Keratinocyte (primary cell): ENCODE measurements around the gene SLC41A3. TPM values are rescaled to one million over a fixed set of nuclear protein-coding genes. Genes with fewer than 3 reads are reported as not detected.

ENCODE experiments used
- DNase-seq: peaks from one replicate; pipeline ENCODE4 v3.0.0-alpha.2; 2011; ENCODE audit warnings: low read depth, missing footprints, low spot score
- FAIRE-seq: peaks from 2 replicates; lab custom pipeline; 2011; peaks lifted over from hg19 to GRCh38; lab: Jason Lieb, UNC
- H2AFZ ChIP-seq: 2 replicates; pipeline ENCODE4 v1.6.0; 2012; ENCODE audit warnings: low read length, control low read depth, inconsistent platforms; ENCODE audit not compliant: control insufficient read depth
- H3K27ac ChIP-seq: 2 replicates; pipeline ENCODE4 v1.5.1; 2011; ENCODE audit warnings: low read length; ENCODE audit not compliant: control insufficient read depth, insufficient read depth
- H3K27me3 ChIP-seq: 3 replicates; pipeline ENCODE4 v1.6.0; 2011; ENCODE audit warnings: low read length; ENCODE audit not compliant: control insufficient read depth, insufficient read depth; ENCODE audit errors: extremely low read depth
- H3K36me3 ChIP-seq, 2 experiments: 2 replicates in 1 of 2; 3 replicates in 1 of 2; pipeline ENCODE4 v1.5.1; 2011; ENCODE audit warnings: low read length in 2 of 2, mild to moderate bottlenecking in 1 of 2; ENCODE audit not compliant: control insufficient read depth in 2 of 2, insufficient read depth in 2 of 2; ENCODE audit errors: extremely low read depth in 1 of 2
- H3K4me1 ChIP-seq: 3 replicates; pipeline ENCODE4 v1.5.1; 2011; ENCODE audit warnings: low read length; ENCODE audit not compliant: control insufficient read depth, insufficient read depth; ENCODE audit errors: extremely low read depth
- H3K4me2 ChIP-seq: 3 replicates; pipeline ENCODE4 v1.6.0; 2011; ENCODE audit warnings: low read depth, low read length; ENCODE audit not compliant: control insufficient read depth, insufficient read depth; ENCODE audit errors: extremely low read depth
- H3K4me3 ChIP-seq, 3 experiments: fragments of 200-600 bp in 1 of 3; sonication (generic) in 1 of 3; 2 replicates in 2 of 3; 3 replicates in 1 of 3; pipeline ENCODE4 v1.5.1; 2011 to 2016; ENCODE audit warnings: low read length in 3 of 3, mild to moderate bottlenecking in 3 of 3, control low read depth in 2 of 3, inconsistent platforms in 1 of 3, low read depth in 1 of 3, mixed read lengths in 1 of 3, mixed run types in 1 of 3, moderate library complexity in 1 of 3; ENCODE audit not compliant: control insufficient read depth in 2 of 3, insufficient read depth in 2 of 3; ENCODE audit errors: extremely low read depth in 1 of 3
- H3K79me2 ChIP-seq: 2 replicates; pipeline ENCODE4 v1.6.0; 2012; ENCODE audit warnings: low read length; ENCODE audit not compliant: control insufficient read depth, insufficient read depth
- H3K9ac ChIP-seq: 3 replicates; pipeline ENCODE4 v1.6.0; 2011; ENCODE audit warnings: low read length; ENCODE audit not compliant: control insufficient read depth, insufficient read depth; ENCODE audit errors: extremely low read depth
- H3K9me1 ChIP-seq: 3 replicates; pipeline ENCODE4 v1.6.0; 2011; ENCODE audit warnings: low read length; ENCODE audit not compliant: control insufficient read depth, insufficient read depth; ENCODE audit errors: extremely low read depth
- H3K9me3 ChIP-seq: 2 replicates; pipeline ENCODE4 v1.5.1; 2012; ENCODE audit warnings: low read depth, low read length; ENCODE audit not compliant: control insufficient read depth
- H4K20me1 ChIP-seq: 3 replicates; pipeline ENCODE4 v1.6.0; 2011; ENCODE audit warnings: low read length; ENCODE audit not compliant: control insufficient read depth, insufficient read depth; ENCODE audit errors: extremely low read depth
- CTCF ChIP-seq, 3 experiments: IDR thresholded peaks in 1 of 3; conservative IDR thresholded peaks in 1 of 3; optimal IDR thresholded peaks in 1 of 3; 2 replicates in 2 of 3; 3 replicates in 1 of 3; pipeline versions ENCODE3 to v1.5.1; 2011; ENCODE audit warnings: low read length in 3 of 3, mild to moderate bottlenecking in 3 of 3, moderate library complexity in 2 of 3, control low read depth in 1 of 3, inconsistent platforms in 1 of 3; ENCODE audit not compliant: insufficient read depth in 2 of 3; ENCODE audit errors: extremely low read depth in 1 of 3
- EZH2 ChIP-seq: IDR thresholded peaks from one replicate; pipeline ENCODE4 v1.6.1; 2012; ENCODE audit warnings: inconsistent platforms, mild to moderate bottlenecking, low read length, moderate library complexity
- dilution Hi-C: fragments of 300-500 bp; cut with MboI; formaldehyde crosslinking; loops from one replicate; pipeline ENCODE4 v1.7.0; 2020; ENCODE audit warnings: low sequenced_read_pairs; ENCODE audit not compliant: extremely low pct_ligation_motif_present
- polyA plus RNA-seq, 5 experiments: library from polyadenylated mRNA; depleted of rRNA in 3 of 5; stranded (reverse) in 3 of 5; stranded (forward) in 1 of 5; unstranded in 1 of 5; fragments of >200 nt; gene quantifications; 1 replicate in 1 of 5; 2 replicates in 3 of 5; 3 replicates in 1 of 5; pipeline versions ENCODE4 v1.2.1 to v1.2.3, GENCODE V29; 2011 to 2012; ENCODE audit warnings: missing spikeins in 2 of 5, low read depth in 1 of 5, low replicate concordance in 1 of 5

SLC41A3 gene
- polyA plus RNA-seq, 1 donor (not counting 4 experiments of a cell fraction or from before 2014, with no cell fraction given) = 30.2 TPM

DNA sequence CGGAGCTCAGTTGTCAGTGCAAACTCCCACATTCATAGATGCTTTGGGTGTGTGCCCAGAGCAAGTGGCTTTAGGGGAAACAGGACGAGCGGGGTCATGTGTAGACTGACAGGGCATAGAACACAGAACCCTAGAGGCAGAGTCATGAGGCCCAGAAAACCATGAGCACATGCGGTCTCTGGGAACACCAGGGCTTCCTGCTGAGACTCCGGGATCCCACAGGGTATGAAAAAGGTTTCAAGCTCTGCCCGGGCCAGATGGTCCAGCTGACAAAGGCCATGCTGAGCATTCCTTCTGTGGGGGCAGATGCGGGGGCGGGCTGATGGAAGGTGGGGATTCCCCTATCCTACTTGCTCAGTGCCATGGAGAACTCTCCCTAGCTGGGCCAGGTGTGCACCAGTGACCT, 70.2 kb downstream of the SLC41A3 start:
- Histone ChIP-seq H3K4me3 (no peak overlapping the region), H3K27me3 (no peaks in the 10 kb centered on the region), H4K20me1 (no peaks in the 10 kb centered on the region), H3K79me2 (no peaks in the 10 kb centered on the region), H3K9me1 (no peaks in the 10 kb centered on the region), H3K4me1 (peaks cover 3% of the 10 kb centered on the region), H3K4me2 (no peak overlapping the region), H3K27ac (no peak overlapping the region), H3K36me3 (peaks cover 5 to 6% of the 10 kb centered on the region in 2 experiments), H2AFZ (no peak overlapping the region), H3K9me3 (no peaks in the 10 kb centered on the region), H3K9ac (no peak overlapping the region)
- DNase-seq (no peak), FAIRE-seq (no peak)
- TF ChIP-seq CTCF (optimal IDR thresholded peaks at IDR 0.05 in 1 of 3, IDR thresholded peaks at IDR 0.05 in 1 of 3, conservative IDR thresholded peaks at IDR 0.05 in 1 of 3; ENCODE audit: extremely low read depth in 1 of 3, insufficient read depth in 2 of 3, low read length in 3 of 3) (no peak), EZH2 (no peak)
- dilution Hi-C loops = no loop called here

- Histone ChIP-seq H3K27me3 (no peaks in the 10 kb centered on the region), H3K79me2 (no peaks in the 10 kb centered on the region), H3K27ac (no peak overlapping the region), H3K9me1 (no peaks in the 10 kb centered on the region), H3K4me3 (no peak overlapping the region), H4K20me1 (no peaks in the 10 kb centered on the region), H3K36me3 (peaks cover 5 to 20% of the 10 kb centered on the region in 2 experiments), H2AFZ (no peak overlapping the region), H3K9me3 (no peaks in the 10 kb centered on the region), H3K4me2 (no peak overlapping the region), H3K4me1 (peaks cover 19% of the 10 kb centered on the region), H3K9ac (no peak overlapping the region)
- DNase-seq (no peak), FAIRE-seq (no peak)
- dilution Hi-C loops = no loop called here
- no peak for TF ChIP-seq EZH2
Measured at GRCh38 chr3:126009181-126009580, 74.7 kb downstream of the SLC41A3 start.

- Histone ChIP-seq H4K20me1 (no peaks in the 10 kb centered on the region), H3K4me1 (peaks cover 18% of the 10 kb centered on the region), H3K9ac (no peak overlapping the region), H3K4me3 (no peak overlapping the region), H3K79me2 (no peaks in the 10 kb centered on the region), H3K9me1 (no peaks in the 10 kb centered on the region), H3K36me3 (peaks cover 5 to 20% of the 10 kb centered on the region in 2 experiments), H3K4me2 (no peak overlapping the region), H3K27me3 (no peaks in the 10 kb centered on the region), H3K27ac (no peak overlapping the region), H3K9me3 (no peaks in the 10 kb centered on the region), H2AFZ (no peak overlapping the region)
- no peak for TF ChIP-seq EZH2
- TF ChIP-seq CTCF (optimal IDR thresholded peaks at IDR 0.05 in 1 of 3, IDR thresholded peaks at IDR 0.05 in 1 of 3, conservative IDR thresholded peaks at IDR 0.05 in 1 of 3; ENCODE audit: extremely low read depth in 1 of 3, insufficient read depth in 2 of 3, low read length in 3 of 3) = no peak
- no peak for FAIRE-seq
- no peak for DNase-seq
- dilution Hi-C loops = no loop called here
Measured at GRCh38 chr3:126008219-126008618, 75.7 kb downstream of the SLC41A3 start.
